GM12878 (cell line): ENCODE data around the gene SLC35E1. TPM values are rescaled to one million over a fixed set of nuclear protein-coding genes. Genes with fewer than 3 reads are reported as not detected.

Experiments used
- ATAC-seq: fragments of 200-7000 bp; cut with Tn5 transposase; 3 replicates; pipeline ENCODE4 v1.9.1; 2020; ENCODE audit warnings: mild to moderate bottlenecking, moderate library complexity
- BruUV-seq: library from RNA; stranded (reverse); fragments of 400-500 nt; replicated peaks from 2 replicates; lab custom pipeline; 2021; lab: Mats Ljungman, UMichigan
- CTCF ChIA-PET: fragments of 300-600 bp; sonication (Branson Sonifier 250); formaldehyde crosslinking; extraction: SDS; loops from one replicate; lab custom pipeline; 2021; ENCODE audit warnings: inconsistent platforms; lab: Yijun Ruan, JAX
- POLR2A ChIA-PET: fragments of 350-600 bp; formaldehyde crosslinking; extraction: SDS; loops from one replicate; lab custom pipeline; 2021; ENCODE audit warnings: inconsistent platforms; lab: Charles Lee
- RAD21 ChIA-PET: fragments of 300-600 bp; sonication (Branson Sonifier 250); formaldehyde crosslinking; loops from one replicate; lab custom pipeline; 2023; ENCODE audit warnings: antibody characterized with exemption; ENCODE audit not compliant: unreplicated experiment; lab: Charles Lee
- SMC1A ChIA-PET: fragments of 300-600 bp; sonication (Branson Sonifier 250); formaldehyde crosslinking; loops from one replicate; lab custom pipeline; 2023; ENCODE audit not compliant: unreplicated experiment, uncharacterized antibody; lab: Charles Lee
- DNase-seq: peaks from one replicate; pipeline ENCODE4 v3.0.0-alpha.2; 2011; ENCODE audit warnings: low read depth, low spot score
- FAIRE-seq: peaks from 3 replicates; lab custom pipeline; 2011; peaks lifted over from hg19 to GRCh38; lab: Jason Lieb, UNC
- H2AFZ ChIP-seq: 2 replicates; pipeline ENCODE4 v1.6.0; 2011; ENCODE audit warnings: low read depth, low read length, control low read depth; ENCODE audit not compliant: control insufficient read depth
- H3K27ac ChIP-seq: 2 replicates; pipeline ENCODE4 v1.5.1; 2011; ENCODE audit warnings: control low read depth; ENCODE audit not compliant: control insufficient read depth, insufficient read depth
- H3K27me3 ChIP-seq, 2 experiments: replicated peaks in 1 of 2; 2 replicates each; pipeline versions ENCODE4 v1.6.0 to v1.6.1; 2011; ENCODE audit warnings: low read length in 1 of 2; ENCODE audit not compliant: control insufficient read depth in 2 of 2, insufficient read depth in 2 of 2
- H3K36me3 ChIP-seq, 2 experiments: 2 replicates each; pipeline ENCODE4 v1.5.1; 2011; ENCODE audit warnings: low read length in 1 of 2; ENCODE audit not compliant: control insufficient read depth in 2 of 2, insufficient read depth in 2 of 2
- H3K4me1 ChIP-seq: 2 replicates; pipeline ENCODE4 v1.6.1; 2011; ENCODE audit warnings: mild to moderate bottlenecking, low read length, moderate library complexity, mixed read lengths; ENCODE audit not compliant: control insufficient read depth, insufficient read depth
- H3K4me2 ChIP-seq: 2 replicates; pipeline ENCODE4 v1.6.0; 2011; ENCODE audit warnings: control low read depth; ENCODE audit not compliant: control insufficient read depth, insufficient read depth
- H3K4me3 ChIP-seq: fragments of 200-600 bp; sonication (generic); 2 replicates; pipeline ENCODE4 v1.5.1; 2016
- H3K79me2 ChIP-seq: 2 replicates; pipeline ENCODE4 v1.6.0; 2011; ENCODE audit warnings: low read length; ENCODE audit not compliant: control insufficient read depth, insufficient read depth
- H3K9ac ChIP-seq: 2 replicates; pipeline ENCODE4 v1.8.0; 2011; ENCODE audit warnings: low read length, control low read depth, mixed read lengths; ENCODE audit not compliant: control insufficient read depth, insufficient read depth
- H3K9me3 ChIP-seq: replicated peaks from 3 replicates; pipeline ENCODE4 v1.5.1; 2011; ENCODE audit warnings: mild to moderate bottlenecking, low read length; ENCODE audit not compliant: control insufficient read depth, insufficient read depth
- H4K20me1 ChIP-seq: 2 replicates; pipeline ENCODE4 v1.6.0; 2011; ENCODE audit not compliant: control insufficient read depth, insufficient read depth
- ASH2L ChIP-seq: fragments of 300-600, 200-600 bp; sonication (generic); IDR thresholded peaks from 2 replicates; pipeline ENCODE4 v1.6.1; 2017; ENCODE audit warnings: low read depth, mild to moderate bottlenecking, borderline replicate concordance
- JUNB ChIP-seq: IDR thresholded peaks from 2 replicates; pipeline ENCODE4 v1.6.1; 2016; ENCODE audit warnings: antibody characterized with exemption, mild to moderate bottlenecking
- MEF2B ChIP-seq: fragments of 450-650 bp; IDR thresholded peaks from 2 replicates; pipeline ENCODE4 v1.6.1; 2018; ENCODE audit warnings: mild to moderate bottlenecking, moderate library complexity; ENCODE audit not compliant: partially characterized antibody, poor library complexity, severe bottlenecking
- REST ChIP-seq: IDR thresholded peaks from 2 replicates; pipeline ENCODE4 v1.6.1; 2012; ENCODE audit warnings: mild to moderate bottlenecking, low read depth, low read length
- SUPT20H ChIP-seq: IDR thresholded peaks from 2 replicates; pipeline ENCODE4 v1.6.1; 2011; ENCODE audit warnings: low read depth, mild to moderate bottlenecking, low read length, moderate library complexity, borderline replicate concordance; ENCODE audit not compliant: control insufficient read depth
- WGBS: methylation state at CpG from one replicate; pipeline ENCODE4 v1.1.6; 2016; ENCODE audit warnings: low lambda C conversion rate; ENCODE audit not compliant: insufficient replicate concordance, insufficient coverage; ENCODE audit errors: missing lambda C conversion rate; 5-methylcytosine and 5-hydroxymethylcytosine counted together
- in situ Hi-C: fragments of 300-500 bp; cut with MboI; formaldehyde crosslinking; loops from 9 replicates; pipeline ENCODE4 v1.14.3; 2018; ENCODE audit warnings: mixed read lengths
- intact Hi-C: fragments of 100-400 bp; cut with micrococcal nuclease; formaldehyde crosslinking; loops from one replicate; pipeline ENCODE4 v1.14.2; 2022; ENCODE audit not compliant: unreplicated experiment
- polyA plus RNA-seq, 11 experiments: library from polyadenylated mRNA; depleted of rRNA in 4 of 11; unstranded in 6 of 11; stranded (reverse) in 5 of 11; fragments of >200 nt; fragmentation: Nextera tagmentation in 4 of 11; fragmentation: Illumina TruSeq in 1 of 11; extraction: Ambion mirVana in 4 of 11; extraction: Trizol in 1 of 11; gene quantifications; 1 replicate in 1 of 11; 2 replicates in 10 of 11; pipeline versions ENCODE4 v1.2.1 to v1.2.3, GENCODE V29; 2011 to 2016; ENCODE audit warnings: inconsistent platforms in 2 of 11, missing spikeins in 2 of 11, low read depth in 1 of 11
- total RNA-seq, 4 experiments: library from RNA; depleted of rRNA in 3 of 4; stranded (reverse); fragments of >200 nt in 3 of 4; fragmentation: Illumina TruSeq in 1 of 4; extraction: Trizol in 1 of 4; gene quantifications; 2 replicates each; pipeline versions ENCODE4 v1.2.1 to v1.2.3, GENCODE V29; 2013 to 2021

SLC35E1 gene
- total and polyA plus RNA-seq, 10 of the 15 experiments (the other 5 are each of a cell fraction or from before 2014, with no cell fraction given): 11.3 to 37.7 (median 22.1) TPM

GRCh38 chr19:16591803-16592556 is 19.8 kb upstream of the SLC35E1 start (continued):
- no peak for TF ChIP-seq REST
- no peak for TF ChIP-seq ASH2L
- no peak for TF ChIP-seq SUPT20H
- TF ChIP-seq, all 136 proteins: peak for 0

- Histone ChIP-seq H3K4me3 (no peak overlapping the region), H3K4me1 (peaks cover 84% of the 10 kb centered on the region), H3K9ac (no peak overlapping the region)
- DNase-seq (no peak), ATAC-seq (no peak)
- TF ChIP-seq JUNB (no peak), MEF2B (peak; percentile 64)
- TF ChIP-seq, all 136 proteins: peak for 1
- H3K4me2 ChIP-seq: 0 out of 2 replicates have a peak overlapping the region, but pooled peaks have one; percentile 7
- in situ Hi-C loops (loop anchor here (25.0 kb wide), 1 partner anchor 2004 kb away; the partner anchor contains the start of gene CLEC17A), intact Hi-C loops (no loop called here)
- peaks cover 98% of the 10 kb centered on the region for H3K79me2 ChIP-seq
- H3K27ac ChIP-seq: 0 out of 2 replicates have a peak overlapping the region, but pooled peaks have one; percentile 4
- FAIRE-seq: no peak
- no TSS peak for BruUV-seq
- no peaks in the 10 kb centered on the region for H3K27me3 ChIP-seq
- POLR2A ChIA-PET: interaction anchor here (0.9 to 13.1 kb wide), 7 partner anchors 9 to 69 kb away, joined by 3 to 220 read pairs (median 4); partner anchors contain the start of genes MED26, SMIM7 and TMEM38A
- H3K9me3 ChIP-seq: no peaks in the 10 kb centered on the region
- RAD21 ChIA-PET: interaction anchor here (0.6 to 11.3 kb wide), 6 partner anchors 18 to 1029 kb away, joined by 3 to 169 read pairs (median 4); partner anchors contain the start of genes MED26, SMIM7 and TMEM38A
- SMC1A ChIA-PET: interaction anchor here (1.2 to 10.9 kb wide), 7 partner anchors 11 to 71 kb away, joined by 3 to 164 read pairs (median 4); partner anchors contain the start of gene MED26
- CTCF ChIA-PET: interaction anchor here (1.1 to 9.8 kb wide), 3 partner anchors 17 to 146 kb away, joined by 3 to 83 read pairs (median 3); partner anchors contain the start of gene MED26
- peaks cover 0 to 4% of the 10 kb centered on the region in 2 experiments; a peak in 1 of 4 replicates for H3K36me3 ChIP-seq
- WGBS: 49% methylated on average over 9 of the region's 9 CpGs
- H4K20me1 ChIP-seq: no peaks in the 10 kb centered on the region; the same call in 1 of the 2 replicates
- no peak overlapping the region for H2AFZ ChIP-seq
Observed at GRCh38 chr19:16590876-16591802, 18.9 kb upstream of the SLC35E1 start.
